Measurements from ENCODE around the gene MYCL.
A peak's percentile ranks its signal among the peaks of the same experiment; 100 is the strongest.

Gene MYCL

DNA sequence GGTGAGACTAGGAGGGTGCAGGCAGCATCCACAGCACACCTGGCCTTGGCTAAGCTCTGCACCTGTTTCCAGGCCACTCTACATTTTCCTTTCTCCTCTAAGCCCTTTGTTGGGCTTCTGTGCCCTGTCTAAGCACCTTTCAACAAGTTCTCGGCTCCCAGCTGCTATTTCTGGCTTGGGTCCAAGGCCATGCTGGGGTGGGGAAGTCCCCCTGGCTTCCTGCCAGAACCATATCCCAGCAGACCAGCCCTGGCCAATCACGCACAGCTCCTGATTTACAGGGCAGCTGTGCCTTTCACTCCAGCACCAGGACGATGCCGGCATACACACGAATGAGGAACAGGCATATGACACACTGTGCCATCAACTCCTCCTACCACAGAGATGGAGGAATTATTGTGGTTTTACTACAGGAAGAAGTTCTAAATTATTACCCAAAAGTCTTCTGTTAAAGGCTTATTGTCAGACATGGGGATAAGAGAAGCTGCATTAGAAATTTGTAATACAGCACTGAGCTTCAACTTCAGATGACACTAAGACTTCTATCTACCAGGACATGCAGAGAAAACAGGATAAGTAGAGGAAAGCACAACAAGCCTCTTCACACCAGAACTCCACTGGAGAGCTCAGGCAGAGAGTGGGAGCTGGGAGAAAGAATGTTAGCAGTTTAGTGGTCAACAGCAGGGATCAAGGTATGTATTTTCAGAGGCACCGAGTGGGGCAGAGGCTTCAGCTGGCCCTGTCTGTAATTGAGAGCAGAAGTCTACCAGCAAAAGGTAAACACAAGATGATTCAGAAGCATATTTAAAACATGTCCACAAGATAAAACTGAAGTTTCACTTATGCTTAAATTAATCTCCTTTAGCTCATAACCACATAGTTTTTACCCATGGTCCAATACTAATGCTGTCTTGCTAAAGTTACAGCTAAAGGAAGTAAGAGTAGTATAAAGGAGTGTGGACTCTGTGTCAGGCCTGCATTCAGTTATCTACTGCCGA is 55.8 kb downstream of the MYCL start:
- TF ChIP-seq, protein P1, sequence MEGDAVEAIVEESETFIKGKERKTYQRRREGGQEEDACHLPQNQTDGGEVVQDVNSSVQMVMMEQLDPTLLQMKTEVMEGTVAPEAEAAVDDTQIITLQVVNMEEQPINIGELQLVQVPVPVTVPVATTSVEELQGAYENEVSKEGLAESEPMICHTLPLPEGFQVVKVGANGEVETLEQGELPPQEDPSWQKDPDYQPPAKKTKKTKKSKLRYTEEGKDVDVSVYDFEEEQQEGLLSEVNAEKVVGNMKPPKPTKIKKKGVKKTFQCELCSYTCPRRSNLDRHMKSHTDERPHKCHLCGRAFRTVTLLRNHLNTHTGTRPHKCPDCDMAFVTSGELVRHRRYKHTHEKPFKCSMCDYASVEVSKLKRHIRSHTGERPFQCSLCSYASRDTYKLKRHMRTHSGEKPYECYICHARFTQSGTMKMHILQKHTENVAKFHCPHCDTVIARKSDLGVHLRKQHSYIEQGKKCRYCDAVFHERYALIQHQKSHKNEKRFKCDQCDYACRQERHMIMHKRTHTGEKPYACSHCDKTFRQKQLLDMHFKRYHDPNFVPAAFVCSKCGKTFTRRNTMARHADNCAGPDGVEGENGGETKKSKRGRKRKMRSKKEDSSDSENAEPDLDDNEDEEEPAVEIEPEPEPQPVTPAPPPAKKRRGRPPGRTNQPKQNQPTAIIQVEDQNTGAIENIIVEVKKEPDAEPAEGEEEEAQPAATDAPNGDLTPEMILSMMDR (IDR thresholded peaks at IDR 0.05; ENCODE audit: low read depth, low read length): no peak
- peak; percentile 49 for DNase-seq (ENCODE audit: extremely low read depth, low read depth)
